ENCODE results near the gene SKIC3.

DNA sequence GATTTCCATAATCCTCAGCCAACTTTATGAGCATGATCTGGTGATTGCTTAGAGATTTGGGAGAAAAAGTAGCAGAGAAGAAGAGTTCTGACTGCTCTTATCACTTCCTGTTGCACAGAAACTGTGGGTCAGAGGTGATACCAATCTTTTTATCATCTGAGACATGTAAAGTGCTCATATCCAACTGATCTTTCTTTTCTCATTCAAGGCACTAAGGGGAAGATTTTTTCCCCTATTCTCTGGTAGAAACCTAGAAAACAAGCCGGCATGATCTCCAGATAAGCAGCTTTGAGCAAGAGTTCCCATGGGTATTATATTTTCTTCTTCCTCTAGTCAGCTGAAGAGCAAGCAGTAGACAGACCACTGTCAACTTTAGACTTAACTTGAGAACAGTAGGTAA is 36.1 kb upstream of the SKIC3 start:
- TF ChIP-seq, protein P1, sequence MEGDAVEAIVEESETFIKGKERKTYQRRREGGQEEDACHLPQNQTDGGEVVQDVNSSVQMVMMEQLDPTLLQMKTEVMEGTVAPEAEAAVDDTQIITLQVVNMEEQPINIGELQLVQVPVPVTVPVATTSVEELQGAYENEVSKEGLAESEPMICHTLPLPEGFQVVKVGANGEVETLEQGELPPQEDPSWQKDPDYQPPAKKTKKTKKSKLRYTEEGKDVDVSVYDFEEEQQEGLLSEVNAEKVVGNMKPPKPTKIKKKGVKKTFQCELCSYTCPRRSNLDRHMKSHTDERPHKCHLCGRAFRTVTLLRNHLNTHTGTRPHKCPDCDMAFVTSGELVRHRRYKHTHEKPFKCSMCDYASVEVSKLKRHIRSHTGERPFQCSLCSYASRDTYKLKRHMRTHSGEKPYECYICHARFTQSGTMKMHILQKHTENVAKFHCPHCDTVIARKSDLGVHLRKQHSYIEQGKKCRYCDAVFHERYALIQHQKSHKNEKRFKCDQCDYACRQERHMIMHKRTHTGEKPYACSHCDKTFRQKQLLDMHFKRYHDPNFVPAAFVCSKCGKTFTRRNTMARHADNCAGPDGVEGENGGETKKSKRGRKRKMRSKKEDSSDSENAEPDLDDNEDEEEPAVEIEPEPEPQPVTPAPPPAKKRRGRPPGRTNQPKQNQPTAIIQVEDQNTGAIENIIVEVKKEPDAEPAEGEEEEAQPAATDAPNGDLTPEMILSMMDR (conservative IDR thresholded peaks at IDR 0.05; ENCODE audit: low read depth, low read length): no peak
- no peak for TF ChIP-seq EZH2phosphoT487 (IDR thresholded peaks at IDR 0.05; ENCODE audit: borderline replicate concordance, low read length)
- TF ChIP-seq EZH2 (IDR thresholded peaks at IDR 0.05; ENCODE audit: low read length, unreplicated experiment): no peak

Measured in PC-3 (cell line).